Iris pigment epithelial cell (primary cell): ENCODE results near the gene PROKR2.

Source experiments
- DNase-seq: peaks from one replicate; pipeline ENCODE4 v3.0.0-alpha.2; 2011; ENCODE audit warnings: low read depth

Gene PROKR2

DNA sequence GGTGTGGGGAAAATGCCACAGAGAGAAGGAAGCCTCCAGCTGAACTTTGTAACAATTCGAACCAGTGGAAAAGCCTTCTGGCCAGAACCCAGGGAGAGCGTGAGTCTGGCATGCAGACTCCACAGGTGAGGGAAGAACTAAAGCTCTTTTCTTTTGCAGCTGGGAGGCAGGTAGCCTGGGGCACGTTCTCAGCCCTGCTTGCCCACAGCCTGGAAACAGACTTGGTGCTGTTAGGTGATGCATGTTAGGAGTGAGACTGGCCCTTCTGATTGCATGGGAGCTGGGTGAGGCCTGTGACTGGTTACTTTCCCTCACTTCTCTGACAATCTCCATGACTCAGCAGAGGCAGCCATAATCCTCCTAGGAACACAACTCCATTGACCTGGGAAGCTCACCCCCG is 34.2 kb downstream of the PROKR2 start:
- no peak for DNase-seq

DNA sequence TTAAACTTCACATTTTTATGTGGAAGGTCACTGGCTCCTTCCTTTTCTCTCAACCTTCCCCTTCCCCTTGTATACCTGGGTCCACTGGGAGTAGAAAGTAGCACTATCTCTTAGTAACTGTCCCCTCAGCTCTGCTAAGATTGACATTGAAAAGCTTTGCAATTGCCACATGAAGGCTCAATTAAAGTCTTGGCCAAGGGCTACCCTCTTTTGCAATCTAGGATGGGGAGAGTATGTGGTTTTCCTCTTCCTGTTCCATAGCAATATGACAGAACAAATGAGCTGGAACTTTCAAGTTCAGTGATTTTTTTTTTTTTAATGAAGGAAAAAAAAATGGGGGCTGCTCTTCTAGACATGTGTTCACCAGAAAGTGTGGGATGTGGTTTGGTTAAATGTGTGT is 37.1 kb downstream of the PROKR2 start:
- no peak for DNase-seq

DNA sequence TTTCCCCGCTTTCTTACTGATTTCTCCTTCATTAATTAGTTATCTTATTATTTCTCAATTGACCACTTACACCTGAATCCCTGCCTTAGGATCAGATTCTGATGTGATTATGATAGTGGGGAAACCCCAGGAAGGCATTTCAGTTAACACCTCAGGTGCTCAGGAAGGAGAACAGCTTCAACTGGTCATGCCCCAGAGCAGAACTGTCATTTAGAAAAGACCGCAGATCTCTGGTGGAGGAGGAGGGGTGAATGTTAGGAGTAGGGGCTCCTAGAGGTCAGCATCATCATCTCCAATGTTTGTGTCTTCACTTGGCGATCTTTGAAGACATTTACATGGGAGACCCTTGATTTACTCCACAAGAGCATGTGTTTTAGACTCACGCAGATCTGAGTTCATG is 44.5 kb downstream of the PROKR2 start:
- DNase-seq, result no peak

DNA sequence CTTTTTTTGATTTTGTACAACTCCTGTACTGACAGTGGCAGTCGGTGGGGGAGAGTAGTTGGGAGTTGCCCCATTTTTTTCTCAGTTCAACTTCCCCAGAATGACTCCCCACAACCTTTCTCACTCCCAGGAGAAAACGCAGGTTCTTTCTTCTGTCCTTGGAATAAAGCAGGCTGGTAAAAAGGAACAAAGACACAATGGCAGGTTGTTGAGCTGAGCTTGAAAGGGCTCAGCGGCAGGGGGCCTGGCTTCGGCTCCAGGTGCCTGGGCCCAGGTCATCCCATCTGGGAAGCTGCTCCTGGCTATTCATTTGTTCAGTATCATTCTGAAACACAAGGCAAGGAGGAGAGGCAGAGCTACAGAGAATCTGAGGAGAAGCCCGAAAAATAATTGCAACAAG is 46.2 kb downstream of the PROKR2 start:
- DNase-seq, result no peak

DNA sequence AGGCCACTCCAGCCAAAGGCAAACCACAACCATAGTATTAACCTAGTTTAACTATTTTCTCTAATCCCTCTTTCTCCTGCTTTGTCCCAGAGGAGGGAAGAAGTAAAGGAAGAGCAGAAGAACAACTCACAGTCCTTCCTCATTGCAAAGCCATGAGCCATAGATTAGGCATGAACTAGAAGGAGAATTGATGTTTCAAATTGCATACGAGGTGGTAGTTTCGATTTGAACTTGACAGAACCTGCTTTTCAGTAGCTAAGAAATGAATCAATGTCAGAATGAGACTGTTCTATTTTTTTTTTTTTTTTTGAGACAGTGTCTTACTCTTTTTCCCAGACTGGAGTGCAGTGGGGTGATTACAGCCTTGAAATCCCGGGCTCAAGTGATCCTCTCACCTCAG is 48.3 kb downstream of the PROKR2 start:
- no peak for DNase-seq

DNA sequence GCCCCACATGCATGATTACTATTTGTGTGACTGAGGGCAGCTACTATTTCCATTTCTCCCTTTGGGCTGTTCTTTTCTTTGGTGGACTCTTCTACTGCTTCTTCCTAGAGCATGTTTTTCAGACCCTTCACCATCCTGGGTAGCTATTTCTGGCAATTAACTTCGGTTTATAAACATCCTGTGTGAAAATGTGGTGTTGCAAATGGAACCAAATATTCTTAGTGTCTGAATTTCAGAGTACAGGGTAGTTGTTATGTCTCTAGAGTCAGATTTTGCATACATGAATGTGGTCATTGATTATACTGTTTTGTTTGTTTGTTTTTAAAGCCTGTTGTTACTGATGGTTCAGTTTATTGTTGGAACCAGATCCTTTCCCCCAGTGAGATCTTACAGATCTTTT is 49.7 kb downstream of the PROKR2 start:
- DNase-seq, result no peak
